HG03196 (cell line): ENCODE data around the gene ENPP5.

ENCODE experiments used
- ATAC-seq: cut with Tn5 transposase; IDR thresholded peaks from one replicate; pipeline ENCODE4 v1.9.1; 2021; ENCODE audit not compliant: unreplicated experiment

Gene ENPP5

GRCh38 chr6:46170357-46171289, at the start of gene ENPP5:
Gene ENPP5, minus strand, starts transcription at chr6:46170980. Its CDS starts 2,718 bp downstream, at chr6:46168262.
- ATAC-seq: peak; percentile 81

GRCh38 chr6:46219661-46220060, 48.9 kb upstream of the ENPP5 start:
- no peak for ATAC-seq

- ATAC-seq: no peak
These were observed 47.7 kb upstream of the ENPP5 start for GRCh38 chr6:46218457-46218856.

GRCh38 chr6:46217671-46218131, 46.9 kb upstream of the ENPP5 start:
- ATAC-seq: no peak

- ATAC-seq: no peak
These were observed 46.1 kb upstream of the ENPP5 start for GRCh38 chr6:46216879-46217278.

GRCh38 chr6:46215777-46216176, 45.0 kb upstream of the ENPP5 start:
- ATAC-seq: no peak

- no peak for ATAC-seq
These were observed 44.4 kb upstream of the ENPP5 start for GRCh38 chr6:46215213-46215612.

GRCh38 chr6:46211917-46212316, 41.1 kb upstream of the ENPP5 start:
- no peak for ATAC-seq

- ATAC-seq: no peak
These were observed 39.5 kb upstream of the ENPP5 start for GRCh38 chr6:46210294-46210693.

- ATAC-seq: no peak
These were observed 37.5 kb upstream of the ENPP5 start for GRCh38 chr6:46208303-46208702.

- no peak for ATAC-seq
These were observed 36.4 kb upstream of the ENPP5 start for GRCh38 chr6:46207174-46207573.

- ATAC-seq: no peak
These were observed 34.3 kb upstream of the ENPP5 start for GRCh38 chr6:46204880-46205650.

GRCh38 chr6:46203391-46204177, 32.8 kb upstream of the ENPP5 start:
- no peak for ATAC-seq

GRCh38 chr6:46201702-46202101, 30.9 kb upstream of the ENPP5 start:
- no peak for ATAC-seq

GRCh38 chr6:46199387-46199786, 28.6 kb upstream of the ENPP5 start:
- ATAC-seq: no peak

- no peak for ATAC-seq
These were observed 21.2 kb upstream of the ENPP5 start for GRCh38 chr6:46191961-46192360.

GRCh38 chr6:46190889-46191288, 20.1 kb upstream of the ENPP5 start:
- ATAC-seq: no peak

- no peak for ATAC-seq
These were observed 18.9 kb upstream of the ENPP5 start for GRCh38 chr6:46189726-46190125.

GRCh38 chr6:46186583-46186982, 15.8 kb upstream of the ENPP5 start:
- ATAC-seq: no peak

- no peak for ATAC-seq
These were observed 13.3 kb upstream of the ENPP5 start for GRCh38 chr6:46184114-46184513.

- ATAC-seq: no peak
These were observed 5.2 kb upstream of the ENPP5 start for GRCh38 chr6:46175976-46176375.
